HEK293T (cell line): ENCODE measurements around the gene AK5.

Source experiments
- CTCF ChIA-PET: fragments of 350-600 bp; formaldehyde crosslinking; extraction: SDS; loops from one replicate; lab custom pipeline; 2021; ENCODE audit warnings: antibody characterized with exemption, inconsistent platforms; lab: Yijun Ruan, JAX
- POLR2A ChIA-PET: fragments of 350-600 bp; formaldehyde crosslinking; extraction: SDS; loops from one replicate; lab custom pipeline; 2020; ENCODE audit warnings: antibody characterized with exemption, inconsistent platforms; lab: Yijun Ruan, JAX
- DNase-seq: peaks from one replicate; pipeline ENCODE4 v3.0.0; 2012; ENCODE audit warnings: mixed read lengths; ENCODE audit errors: extremely low spot score
- ARNT ChIP-seq: fragments of 450-650 bp; IDR thresholded peaks from 2 replicates; pipeline ENCODE4 v1.6.1; 2017; ENCODE audit warnings: mild to moderate bottlenecking
- BHLHE40 ChIP-seq: fragments of 450-650 bp; IDR thresholded peaks from 2 replicates; pipeline ENCODE4 v1.6.1; 2016; ENCODE audit warnings: mild to moderate bottlenecking, moderate library complexity, borderline replicate concordance
- CTBP1 ChIP-seq: fragments of 450-650 bp; IDR thresholded peaks from 2 replicates; pipeline ENCODE4 v1.6.1; 2016; ENCODE audit warnings: borderline replicate concordance
- ELF4 ChIP-seq: fragments of 450-650 bp; IDR thresholded peaks from 2 replicates; pipeline ENCODE4 v1.6.1; 2017; ENCODE audit warnings: antibody characterized with exemption
- FOXA1 ChIP-seq: fragments of 450-650 bp; IDR thresholded peaks from 2 replicates; pipeline ENCODE4 v1.6.1; 2016; ENCODE audit warnings: mild to moderate bottlenecking
- FOXK2 ChIP-seq: fragments of 450-650 bp; IDR thresholded peaks from 2 replicates; pipeline ENCODE4 v1.6.1; 2016; ENCODE audit warnings: mild to moderate bottlenecking
- FOXM1 ChIP-seq: fragments of 450-650 bp; IDR thresholded peaks from 2 replicates; pipeline ENCODE4 v1.6.1; 2017; ENCODE audit warnings: mild to moderate bottlenecking, borderline replicate concordance
- HDGF ChIP-seq: fragments of 450-650 bp; IDR thresholded peaks from 2 replicates; pipeline ENCODE4 v1.6.1; 2017; ENCODE audit warnings: antibody characterized with exemption, borderline replicate concordance
- L3MBTL2 ChIP-seq: fragments of 450-650 bp; conservative IDR thresholded peaks from 2 replicates; pipeline ENCODE4 v1.6.1; 2016; ENCODE audit warnings: mild to moderate bottlenecking
- LEF1 ChIP-seq: fragments of 450-650 bp; IDR thresholded peaks from 2 replicates; pipeline ENCODE4 v1.6.1; 2017; ENCODE audit warnings: mild to moderate bottlenecking, borderline replicate concordance
- NFRKB ChIP-seq: fragments of 450-650 bp; IDR thresholded peaks from 2 replicates; pipeline ENCODE4 v1.6.1; 2016; ENCODE audit warnings: mild to moderate bottlenecking, moderate library complexity
- SP1 ChIP-seq: fragments of 450-650 bp; IDR thresholded peaks from 2 replicates; pipeline ENCODE4 v1.6.1; 2017
- SUZ12 ChIP-seq: fragments of 450-650 bp; IDR thresholded peaks from 2 replicates; pipeline ENCODE4 v1.6.1; 2016; ENCODE audit warnings: mild to moderate bottlenecking
- TARDBP ChIP-seq: fragments of 450-650 bp; IDR thresholded peaks from 2 replicates; pipeline ENCODE4 v1.6.1; 2016
- ZNF384 ChIP-seq: fragments of 450-650 bp; IDR thresholded peaks from 2 replicates; pipeline ENCODE4 v1.6.1; 2016
- TF ChIP-seq, protein P1 (sequence below): fragments of 450-650 bp; IDR thresholded peaks from 2 replicates; pipeline ENCODE4 v1.6.1; 2016

Gene AK5

DNA sequence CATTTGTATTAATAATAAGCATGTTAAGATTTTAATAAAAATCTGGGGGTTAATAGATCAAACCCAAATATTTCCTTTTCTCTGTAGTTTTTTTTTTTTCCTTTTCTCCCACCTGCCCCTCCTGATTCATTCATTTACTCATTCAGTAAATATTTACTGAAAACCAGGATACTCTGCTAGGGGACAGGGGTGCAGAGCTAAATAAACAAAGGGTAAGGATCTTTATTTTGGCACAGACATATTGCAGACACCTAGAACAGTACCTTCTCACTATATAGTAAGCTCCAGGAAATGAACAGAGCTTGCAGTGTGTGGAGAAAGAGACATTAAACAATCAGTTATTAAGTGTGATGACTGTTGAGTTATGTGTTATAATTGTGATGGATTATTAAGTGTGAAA lies 60.9 kb downstream of the AK5 start:
- no peak for TF ChIP-seq TARDBP
- TF ChIP-seq, protein P1, sequence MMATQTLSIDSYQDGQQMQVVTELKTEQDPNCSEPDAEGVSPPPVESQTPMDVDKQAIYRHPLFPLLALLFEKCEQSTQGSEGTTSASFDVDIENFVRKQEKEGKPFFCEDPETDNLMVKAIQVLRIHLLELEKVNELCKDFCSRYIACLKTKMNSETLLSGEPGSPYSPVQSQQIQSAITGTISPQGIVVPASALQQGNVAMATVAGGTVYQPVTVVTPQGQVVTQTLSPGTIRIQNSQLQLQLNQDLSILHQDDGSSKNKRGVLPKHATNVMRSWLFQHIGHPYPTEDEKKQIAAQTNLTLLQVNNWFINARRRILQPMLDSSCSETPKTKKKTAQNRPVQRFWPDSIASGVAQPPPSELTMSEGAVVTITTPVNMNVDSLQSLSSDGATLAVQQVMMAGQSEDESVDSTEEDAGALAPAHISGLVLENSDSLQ, result no peak
- TF ChIP-seq SP1, result no peak
- TF ChIP-seq BHLHE40, result no peak
- TF ChIP-seq LEF1, result no peak
- CTCF ChIA-PET, result no interaction called here
- POLR2A ChIA-PET, result no interaction called here
- no peak for DNase-seq

DNA sequence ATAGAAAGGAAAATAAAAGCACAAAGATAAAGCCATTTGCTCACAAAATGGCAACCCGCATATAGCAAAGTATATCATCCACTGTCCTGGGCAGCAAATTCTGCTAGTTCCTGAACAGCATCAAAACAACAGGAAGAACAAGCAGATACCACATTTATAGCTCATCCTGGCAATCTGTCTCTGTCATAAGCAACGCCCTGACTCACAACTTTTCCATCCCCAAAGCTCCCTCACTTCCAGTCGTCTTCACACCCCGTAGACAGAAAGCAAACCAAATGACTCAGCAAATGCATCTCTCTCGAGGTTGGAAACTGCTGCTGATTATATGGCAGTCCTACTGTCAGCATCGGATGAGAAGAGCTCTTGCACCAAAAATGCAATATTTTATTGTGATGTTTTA lies 65.8 kb downstream of the AK5 start:
- TF ChIP-seq LEF1 (no peak), FOXM1 (no peak), HDGF (no peak), FOXA1 (no peak), L3MBTL2 (no peak), CTBP1 (no peak), TARDBP (no peak), ELF4 (no peak), ARNT (no peak), FOXK2 (no peak), SP1 (no peak), ZNF384 (no peak)
- DNase-seq, result no peak
- CTCF ChIA-PET, result no interaction called here
- POLR2A ChIA-PET, result no interaction called here

DNA sequence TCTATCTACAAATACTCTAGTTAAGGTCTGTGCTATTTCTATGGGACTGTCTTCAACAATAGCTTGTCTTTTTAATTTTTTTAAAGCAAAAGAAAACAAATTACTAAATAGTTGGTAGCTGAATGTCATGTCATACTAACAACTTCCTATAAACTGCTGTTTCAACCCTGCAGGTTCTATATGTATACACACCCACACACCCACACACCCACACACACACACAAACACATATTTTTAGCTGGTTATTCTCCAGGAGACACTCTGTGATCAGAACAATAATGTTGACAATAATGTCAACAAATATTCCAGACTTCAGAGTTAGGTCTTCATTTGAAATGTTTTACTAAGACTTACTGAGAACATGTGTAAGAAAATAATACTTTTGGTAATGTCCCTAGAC lies 66.7 kb downstream of the AK5 start:
- ChIA-PET CTCF (interaction anchor here (0.6 kb wide), 1 partner anchor 59 kb away, joined by 3 read pairs; no protein-coding TSS in a partner anchor), POLR2A (no interaction called here)
- TF ChIP-seq L3MBTL2, result no peak
- TF ChIP-seq SUZ12, result no peak
- no peak for TF ChIP-seq TARDBP
- no peak for TF ChIP-seq BHLHE40
- TF ChIP-seq CTBP1, result no peak
- no peak for TF ChIP-seq LEF1
- no peak for TF ChIP-seq HDGF
- no peak for TF ChIP-seq ELF4
- TF ChIP-seq, protein P1, result no peak
- TF ChIP-seq ARNT, result no peak
- TF ChIP-seq FOXK2, result no peak
- no peak for TF ChIP-seq NFRKB
- no peak for DNase-seq

DNA sequence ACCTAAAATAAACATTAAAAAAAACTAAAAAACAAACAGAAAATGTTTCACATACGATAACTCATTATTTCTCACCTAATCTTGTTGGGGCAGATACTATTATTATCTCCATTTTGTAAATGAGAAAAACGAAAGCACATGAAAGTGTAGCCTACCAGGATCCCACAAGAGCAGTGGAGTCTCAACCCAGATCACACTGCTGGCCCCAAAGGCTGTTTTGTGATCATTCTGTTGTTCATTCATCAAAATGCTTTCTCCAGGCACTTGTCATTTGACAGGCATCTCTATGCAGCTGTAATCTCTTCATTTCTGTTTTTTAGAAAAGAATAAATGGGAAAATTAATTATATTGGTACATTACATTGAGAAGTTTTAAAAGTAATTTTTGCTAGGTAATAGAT lies 67.5 kb downstream of the AK5 start:
- POLR2A ChIA-PET, result no interaction called here
- DNase-seq, result no peak
- CTCF ChIA-PET, result no interaction called here

DNA sequence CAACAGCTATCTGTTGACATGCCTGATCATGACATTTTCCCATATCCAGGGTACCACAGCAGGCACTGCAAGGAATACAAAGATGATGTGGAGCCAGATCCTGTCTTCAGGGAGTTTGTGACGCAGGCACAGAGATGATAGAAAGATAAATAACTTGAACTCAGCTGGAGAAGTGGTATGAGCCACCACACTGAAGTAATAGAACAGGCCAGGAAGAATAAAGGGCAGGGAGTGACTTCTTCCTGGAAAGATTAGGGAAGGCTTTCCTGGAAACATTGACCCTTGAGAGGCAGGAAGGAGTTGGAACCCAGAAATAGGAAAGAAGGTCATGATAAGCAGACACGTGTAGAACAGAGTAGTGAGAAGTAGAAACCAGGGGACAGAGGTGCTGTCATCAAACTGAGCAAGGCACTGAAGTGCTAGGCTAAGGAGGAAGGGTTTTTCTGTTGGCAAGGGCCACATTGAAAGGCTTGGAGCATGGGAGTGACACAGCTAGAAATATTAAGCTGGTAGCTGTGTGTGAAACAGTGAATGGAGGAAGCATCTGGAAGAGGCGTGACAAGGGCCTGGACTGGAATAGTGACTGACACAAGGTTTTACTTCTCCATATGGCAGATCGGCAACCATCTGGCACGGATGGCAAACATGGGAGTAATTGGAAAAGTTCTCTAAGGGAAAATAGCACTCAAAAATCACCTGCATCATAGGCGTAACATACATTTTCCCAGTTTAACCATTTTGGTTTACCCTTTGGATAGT lies 68.4 kb downstream of the AK5 start:
- POLR2A ChIA-PET, result no interaction called here
- TF ChIP-seq FOXA1 (no peak), SP1 (no peak), ELF4 (no peak), FOXK2 (no peak), NFRKB (no peak), CTBP1 (no peak), FOXM1 (no peak), TARDBP (no peak), HDGF (no peak), BHLHE40 (no peak), LEF1 (no peak), ZNF384 (no peak), ARNT (no peak), SUZ12 (no peak), L3MBTL2 (no peak)
- TF ChIP-seq, protein P1, result no peak
- CTCF ChIA-PET, result no interaction called here
- no peak for DNase-seq

More for the DNA sequence above, 67.5 kb downstream of the AK5 start:
- TF ChIP-seq CTBP1, result no peak
- TF ChIP-seq SP1, result no peak

DNA sequence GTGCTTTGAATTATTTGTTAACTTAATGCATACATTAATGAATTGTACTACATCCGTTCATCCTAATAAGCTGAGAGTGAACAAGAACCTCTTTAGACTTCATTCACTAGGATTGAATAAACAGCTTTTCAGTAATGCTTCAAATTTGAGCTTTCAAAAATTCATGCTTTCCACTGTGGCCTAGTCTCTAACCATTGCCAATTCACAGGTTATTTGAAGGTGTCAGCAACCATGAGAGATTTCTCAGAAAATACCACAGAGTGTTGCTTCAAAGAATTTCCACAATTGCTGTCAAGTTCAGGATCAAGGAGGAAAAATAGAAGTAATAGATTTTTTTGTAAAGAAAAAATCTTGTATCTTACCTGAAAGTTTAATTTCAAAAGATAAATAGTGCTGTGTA lies 72.7 kb downstream of the AK5 start:
- ChIA-PET POLR2A (no interaction called here), CTCF (interaction anchor here (0.6 kb wide), 1 partner anchor 51 kb away, joined by 3 read pairs; no protein-coding TSS in a partner anchor)

More for the DNA sequence above, 72.7 kb downstream of the AK5 start:
- DNase-seq, result no peak
- TF ChIP-seq L3MBTL2, result no peak
- TF ChIP-seq FOXA1, result no peak
- no peak for TF ChIP-seq ARNT
- no peak for TF ChIP-seq BHLHE40
- no peak for TF ChIP-seq ZNF384
- TF ChIP-seq, protein P1, result no peak
